GM19099 (cell line): ENCODE data around the gene PLAU.
A peak's percentile ranks its signal among the peaks of the same experiment; 100 is the strongest.

Experiments
- POLR2A ChIP-seq: IDR thresholded peaks from 3 replicates; pipeline ENCODE4 v1.6.1; 2011; ENCODE audit warnings: low read depth; ENCODE audit not compliant: insufficient read length; ENCODE audit errors: extremely low read depth

Gene PLAU

DNA sequence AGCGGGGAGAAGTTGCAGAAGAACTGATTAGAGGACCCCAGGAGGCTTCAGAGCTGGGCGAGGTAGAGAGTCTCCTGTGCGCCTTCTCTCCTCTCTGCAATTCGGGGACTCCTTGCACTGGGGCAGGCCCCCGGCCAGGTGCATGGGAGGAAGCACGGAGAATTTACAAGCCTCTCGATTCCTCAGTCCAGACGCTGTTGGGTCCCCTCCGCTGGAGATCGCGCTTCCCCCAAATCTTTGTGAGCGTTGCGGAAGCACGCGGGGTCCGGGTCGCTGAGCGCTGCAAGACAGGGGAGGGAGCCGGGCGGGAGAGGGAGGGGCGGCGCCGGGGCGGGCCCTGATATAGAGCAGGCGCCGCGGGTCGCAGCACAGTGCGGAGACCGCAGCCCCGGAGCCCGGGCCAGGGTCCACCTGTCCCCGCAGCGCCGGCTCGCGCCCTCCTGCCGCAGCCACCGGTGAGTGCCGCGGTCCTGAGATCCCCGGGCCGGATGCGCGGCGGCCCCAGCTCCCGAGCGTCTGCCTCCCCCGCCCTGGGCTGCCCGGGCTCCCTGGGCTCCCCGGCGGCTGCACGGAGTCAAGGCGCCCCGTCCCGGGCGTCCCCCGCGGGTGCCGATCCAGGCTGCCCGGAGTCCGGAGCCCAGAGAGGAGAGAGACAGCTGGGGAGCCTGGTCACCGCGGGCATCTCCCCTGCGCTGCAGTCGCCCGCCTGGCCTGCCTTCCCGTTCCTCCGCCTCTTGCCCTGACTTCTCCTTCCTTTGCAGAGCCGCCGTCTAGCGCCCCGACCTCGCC, at the start of gene PLAU:
TSS of gene PLAU (plus strand) at position 369 of the 789 bp plus-strand sequence. CDS start 424 bp downstream, outside the sequence.
- TF ChIP-seq POLR2A, result peak; percentile 35

DNA sequence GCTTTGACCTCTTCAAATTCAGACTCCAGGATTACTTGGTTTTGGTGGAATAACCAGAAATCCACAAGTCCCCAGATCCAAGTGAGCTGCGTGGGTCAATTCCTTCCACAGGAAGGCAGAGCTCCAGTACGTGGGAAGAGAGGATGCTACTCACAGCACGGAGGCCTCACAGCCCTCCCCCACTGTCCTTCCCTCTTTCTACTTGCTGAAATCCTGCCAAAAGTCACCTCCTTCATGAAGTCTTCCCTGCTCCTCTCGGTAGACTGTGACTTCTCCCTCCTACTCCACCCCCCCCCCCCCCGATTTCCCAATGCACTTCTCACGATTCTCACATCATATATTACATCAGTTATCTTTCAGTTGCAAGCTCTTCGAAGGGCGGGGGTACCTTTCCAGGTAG, 48.9 kb upstream of the PLAU start:
- no peak for TF ChIP-seq POLR2A

DNA sequence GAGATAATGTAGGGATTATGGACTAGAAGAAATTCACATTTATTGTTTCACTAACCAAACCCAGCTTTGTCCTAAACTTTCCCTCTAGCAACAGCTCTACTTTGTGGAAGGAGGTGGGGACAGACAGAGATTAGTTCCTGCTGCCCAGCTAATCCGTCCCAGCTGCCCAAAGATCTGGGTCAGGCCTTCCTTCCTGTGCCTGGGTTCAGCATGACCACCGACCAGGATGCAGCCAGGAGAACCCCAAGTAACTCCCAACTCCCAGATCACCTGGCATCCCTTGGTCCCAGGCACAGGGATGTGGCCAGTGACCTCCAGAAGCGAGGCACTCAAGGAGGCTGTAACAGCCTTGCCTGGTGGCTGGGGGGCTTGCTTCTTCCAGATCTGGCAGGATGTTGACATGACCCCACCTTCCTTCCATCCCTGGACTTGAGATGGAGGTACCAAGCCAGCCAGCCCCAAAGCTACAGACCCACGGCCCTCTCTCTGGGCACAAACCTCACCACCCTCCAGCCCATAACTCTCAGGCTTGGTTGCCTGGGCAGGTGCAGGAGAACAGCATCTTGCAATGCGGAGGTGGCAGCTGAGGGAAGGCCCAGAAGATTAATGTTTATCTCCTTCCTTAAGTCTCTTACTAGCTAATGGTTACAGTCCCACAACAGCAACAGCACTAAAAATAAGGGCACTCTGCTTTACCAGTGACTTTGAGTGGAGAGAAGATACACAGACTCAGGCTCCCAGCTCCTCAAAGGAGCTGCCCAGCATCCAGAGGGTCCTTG, 47.7 kb upstream of the PLAU start:
- TF ChIP-seq POLR2A, result no peak

DNA sequence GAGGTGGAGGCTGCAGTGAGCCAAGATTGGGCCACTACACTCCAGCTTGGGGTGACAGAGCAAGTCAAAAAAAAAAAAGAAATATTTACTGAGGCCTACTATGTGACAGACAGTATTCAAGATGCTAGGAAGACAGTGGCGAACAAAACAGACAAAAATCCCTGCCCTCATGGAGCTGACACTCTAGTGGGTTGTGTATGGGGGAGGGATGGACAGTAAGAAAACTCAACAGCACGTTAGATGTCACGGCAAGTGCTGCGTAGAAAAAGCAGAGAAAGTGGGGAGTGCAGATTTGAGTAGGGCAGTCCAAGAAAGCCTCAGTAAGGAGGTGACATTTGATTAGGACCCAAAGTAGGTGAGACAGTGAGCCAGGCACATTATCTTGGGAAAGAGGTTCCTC, 46.7 kb upstream of the PLAU start:
- TF ChIP-seq POLR2A, result no peak

DNA sequence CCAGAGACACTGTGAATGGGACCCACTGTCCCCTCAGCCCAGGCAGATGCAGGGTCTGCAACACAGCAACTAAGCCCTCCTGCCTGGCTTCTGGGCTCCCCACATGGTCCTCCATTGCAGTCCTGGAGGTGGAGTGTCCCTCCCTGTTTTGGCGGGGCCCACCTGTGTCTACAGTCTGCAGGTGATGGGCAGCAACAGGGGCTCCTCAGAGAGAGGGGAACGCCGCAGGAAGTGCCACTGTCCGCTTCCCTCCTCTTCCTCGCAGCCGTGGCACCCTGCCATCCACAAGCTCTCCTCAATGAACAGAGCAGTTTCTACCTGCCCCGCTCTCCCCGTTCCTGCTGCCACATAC, 45.8 kb upstream of the PLAU start:
- no peak for TF ChIP-seq POLR2A

DNA sequence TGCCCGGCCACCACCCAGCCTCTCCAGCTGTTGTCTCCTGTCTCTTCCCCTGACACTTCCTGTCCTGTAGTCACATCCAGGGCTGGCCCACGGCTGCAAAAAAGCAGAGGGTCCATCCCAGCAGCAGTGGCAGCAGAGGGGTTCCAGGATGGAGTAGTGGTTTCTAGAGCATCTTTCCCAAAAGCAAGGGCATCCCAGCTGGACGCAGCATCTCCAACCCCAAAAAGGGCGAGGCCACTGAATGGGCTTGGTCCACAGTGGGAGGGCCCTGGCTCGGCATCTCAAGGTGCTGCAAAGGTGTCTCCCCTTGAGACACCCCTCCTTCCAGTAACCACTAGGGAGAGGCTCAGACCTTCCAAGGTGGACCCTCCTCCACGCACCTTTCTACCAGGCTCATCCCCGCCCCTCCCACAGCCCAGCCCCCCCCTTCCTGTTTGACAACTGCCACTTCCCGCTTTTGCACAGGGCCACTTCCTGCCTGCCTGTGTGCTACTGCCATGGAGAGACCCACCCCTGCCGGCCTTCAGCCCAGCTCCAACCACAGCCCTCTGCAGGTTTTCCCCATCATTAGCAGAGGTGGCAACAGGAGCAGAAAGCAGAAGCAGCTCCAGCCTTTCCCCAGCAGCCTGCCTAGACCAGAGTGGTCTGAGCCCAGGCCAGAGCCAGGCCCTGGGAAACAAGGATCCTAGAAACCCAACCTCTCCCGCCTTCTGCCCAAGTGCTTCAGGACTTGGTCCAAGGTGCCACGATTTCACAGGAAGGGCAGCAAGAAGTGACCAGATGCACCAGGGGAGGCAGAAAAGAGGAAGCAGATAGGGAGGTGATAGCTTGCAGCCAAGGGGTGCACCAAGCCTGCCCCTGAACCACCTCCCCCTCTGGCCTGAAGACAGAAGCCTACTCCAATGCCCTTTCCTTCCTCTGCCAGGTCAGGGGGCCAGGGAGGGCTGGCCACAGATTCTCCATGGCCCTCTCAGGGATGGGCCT, 45.2 kb upstream of the PLAU start:
- TF ChIP-seq POLR2A, result no peak

DNA sequence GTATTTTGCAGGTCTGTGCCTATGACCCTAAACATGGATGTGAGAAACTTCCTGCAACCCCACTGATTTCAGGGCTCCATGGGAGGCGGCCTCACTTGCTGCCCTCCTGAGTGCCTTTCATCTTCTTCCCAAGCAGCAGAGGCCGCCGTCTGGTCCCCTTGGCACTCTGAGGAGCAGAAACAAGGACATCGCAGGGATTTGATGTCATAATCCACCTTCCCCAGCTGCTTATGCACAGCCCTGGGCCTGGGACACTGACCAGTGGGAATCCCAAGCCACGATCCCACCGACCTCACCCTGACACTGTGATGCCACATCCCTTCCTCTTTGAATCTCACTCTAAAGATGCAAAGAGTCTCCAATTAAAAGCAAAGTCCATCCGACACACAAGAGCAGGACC, 44.3 kb upstream of the PLAU start:
- no peak for TF ChIP-seq POLR2A

DNA sequence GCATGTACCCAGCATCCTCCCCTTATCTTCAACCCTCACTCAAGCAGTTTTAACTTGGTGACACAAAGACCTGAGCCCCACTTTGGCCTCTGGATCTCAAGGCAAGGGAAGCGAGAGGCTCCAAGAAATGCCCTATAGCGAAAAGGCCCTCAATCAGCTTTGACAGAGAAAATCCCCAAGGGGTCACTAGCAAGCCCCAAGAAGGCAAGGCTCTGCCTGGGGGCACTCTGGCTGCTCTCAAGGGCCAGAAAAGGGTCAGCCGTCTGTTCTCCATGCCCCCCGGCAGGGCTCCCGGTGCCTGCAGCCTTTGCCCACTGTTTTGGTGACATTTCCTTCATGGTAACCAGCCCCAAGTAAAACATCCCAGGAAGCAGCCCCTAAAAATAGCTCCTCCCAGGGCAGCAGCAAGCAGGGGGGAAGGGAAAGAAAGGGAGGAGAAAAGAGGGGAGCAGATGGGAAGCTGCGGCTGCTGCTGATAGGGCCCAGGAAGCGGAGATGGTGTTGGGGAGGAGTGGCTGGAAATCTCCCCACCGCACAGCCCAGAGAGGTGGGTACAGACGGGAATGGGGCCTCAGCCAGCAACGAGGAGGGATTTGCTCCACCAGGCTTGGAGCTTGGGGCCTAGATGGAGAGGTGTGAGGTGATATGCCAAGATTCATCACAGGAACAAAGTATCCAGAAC, 43.7 kb upstream of the PLAU start:
- TF ChIP-seq POLR2A, result no peak

DNA sequence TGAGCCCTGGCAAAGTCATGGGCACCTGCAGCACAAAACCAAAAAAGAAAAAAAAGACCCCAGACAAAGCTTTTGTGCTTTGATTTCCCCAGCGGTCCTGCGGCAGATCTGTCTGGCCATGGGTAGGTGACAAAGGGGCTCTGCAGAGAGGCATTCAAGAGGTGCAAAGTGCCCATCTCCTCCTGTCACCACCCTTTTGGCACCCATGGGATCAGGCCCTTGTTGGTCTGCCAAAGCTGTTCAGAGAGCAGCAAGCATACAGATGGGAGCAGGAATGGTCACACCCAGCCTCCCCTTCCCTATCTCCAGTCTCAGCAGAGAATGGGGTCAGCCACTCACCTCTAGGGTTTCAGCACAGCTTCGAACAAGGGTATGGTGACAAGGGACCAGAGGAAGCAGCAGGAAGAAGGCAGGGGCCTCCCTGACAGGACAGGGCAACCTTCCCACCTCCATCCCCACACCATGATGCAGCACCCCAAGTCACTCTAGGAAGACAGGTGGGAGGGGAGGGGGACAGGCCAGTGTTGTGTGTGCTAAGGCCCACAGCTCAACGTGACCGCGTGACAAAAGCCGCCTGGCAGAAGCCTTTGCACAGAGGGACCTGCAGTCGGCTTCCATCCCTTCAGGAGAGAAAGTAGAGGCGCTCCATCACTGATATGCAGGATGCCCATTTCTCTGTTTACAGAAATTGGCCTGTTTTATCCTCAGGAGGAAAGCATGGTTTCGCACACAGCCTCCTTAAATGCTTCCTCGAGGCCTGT, 42.9 kb upstream of the PLAU start:
- TF ChIP-seq POLR2A, result no peak

DNA sequence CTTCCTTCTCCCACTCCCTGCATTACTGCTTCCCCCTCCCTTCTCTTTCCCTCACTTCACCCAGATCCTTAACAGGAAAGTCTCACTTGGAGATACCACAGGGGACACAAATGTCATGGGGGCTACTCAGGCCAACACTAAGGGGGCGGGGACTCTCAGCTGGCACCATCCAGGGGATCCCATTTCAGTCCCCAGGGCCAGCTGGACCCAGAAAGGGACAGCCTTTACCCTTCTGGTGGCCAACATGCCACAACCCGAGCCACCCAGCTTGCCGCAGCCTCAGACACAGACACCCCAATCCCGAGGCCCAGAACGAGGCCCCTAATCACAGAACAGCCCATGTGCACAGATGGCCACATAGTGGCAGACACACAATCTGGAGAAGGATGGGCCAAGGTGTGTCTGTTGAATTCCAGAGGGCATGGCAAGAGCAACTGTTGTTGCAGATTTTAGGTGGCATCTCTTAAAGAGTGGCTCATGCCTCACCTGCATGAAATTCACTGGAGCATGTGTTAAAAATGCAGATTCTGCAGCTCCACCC, 42.2 kb upstream of the PLAU start:
- TF ChIP-seq POLR2A, result no peak

DNA sequence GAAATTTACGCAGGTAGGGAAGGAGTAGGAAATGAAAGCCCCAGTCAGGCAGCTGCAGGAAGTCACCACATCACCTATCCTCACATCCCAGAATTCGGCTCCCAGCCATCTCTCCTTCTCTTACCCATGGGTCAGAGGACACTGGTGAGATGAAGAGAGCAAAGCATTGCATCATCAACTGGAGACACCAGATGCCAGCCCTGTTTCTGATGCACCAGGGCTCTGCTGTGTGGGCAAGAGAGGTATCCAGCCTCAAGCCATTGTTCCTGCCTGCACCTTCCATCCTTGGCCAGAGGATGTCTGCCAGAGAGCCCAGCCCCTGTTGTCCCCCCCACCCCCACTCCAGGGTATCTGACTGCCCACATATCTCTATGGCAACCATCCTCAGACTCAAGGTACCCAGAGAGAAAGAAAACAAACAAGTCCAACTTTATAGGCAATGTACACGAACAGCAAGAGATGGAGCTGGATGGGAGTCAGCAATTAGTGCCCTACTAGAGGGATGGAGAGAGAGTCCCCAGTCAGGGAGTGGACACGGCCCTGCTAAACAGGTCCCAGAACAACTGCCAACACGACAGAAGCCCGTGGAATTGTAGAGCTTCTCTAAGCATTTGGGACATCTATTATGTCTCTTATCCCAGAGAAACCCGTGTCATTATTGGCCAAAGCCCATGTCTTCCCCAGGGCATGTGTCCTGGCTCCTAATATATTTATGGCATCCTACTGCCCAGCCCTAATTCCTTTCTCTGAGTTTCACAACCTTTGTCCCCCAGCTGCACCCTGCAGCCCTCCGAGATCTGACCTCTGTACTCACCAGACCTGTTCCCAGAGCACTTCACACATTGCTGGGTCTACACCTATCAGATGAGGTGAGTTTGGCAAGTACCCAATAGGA, 39.4 kb upstream of the PLAU start:
- no peak for TF ChIP-seq POLR2A

DNA sequence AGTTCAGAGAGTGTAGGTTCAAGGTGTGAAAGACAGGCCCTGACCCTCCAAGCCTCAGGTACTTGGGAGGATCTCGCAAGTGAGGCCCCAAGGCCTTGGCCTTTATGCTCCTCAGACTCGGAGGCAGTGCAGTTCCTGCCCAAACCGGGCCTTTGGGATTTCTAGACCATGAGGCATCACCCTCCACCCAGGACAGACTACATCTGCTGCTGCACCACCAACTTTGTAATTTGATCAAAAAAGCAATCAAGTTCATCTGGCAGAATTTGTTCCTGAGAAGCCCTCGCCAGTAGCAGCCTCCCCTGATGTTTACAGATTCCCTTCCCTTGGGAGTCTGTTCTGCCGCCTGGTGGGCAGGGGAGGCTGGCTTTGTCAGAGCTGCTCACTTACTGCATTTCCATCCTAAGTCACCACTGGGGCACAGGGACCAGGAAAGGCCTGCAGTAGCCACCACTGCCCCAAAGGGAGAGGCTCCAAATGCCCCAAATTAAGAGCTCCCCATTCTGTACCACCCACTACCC, 38.7 kb upstream of the PLAU start:
- no peak for TF ChIP-seq POLR2A

DNA sequence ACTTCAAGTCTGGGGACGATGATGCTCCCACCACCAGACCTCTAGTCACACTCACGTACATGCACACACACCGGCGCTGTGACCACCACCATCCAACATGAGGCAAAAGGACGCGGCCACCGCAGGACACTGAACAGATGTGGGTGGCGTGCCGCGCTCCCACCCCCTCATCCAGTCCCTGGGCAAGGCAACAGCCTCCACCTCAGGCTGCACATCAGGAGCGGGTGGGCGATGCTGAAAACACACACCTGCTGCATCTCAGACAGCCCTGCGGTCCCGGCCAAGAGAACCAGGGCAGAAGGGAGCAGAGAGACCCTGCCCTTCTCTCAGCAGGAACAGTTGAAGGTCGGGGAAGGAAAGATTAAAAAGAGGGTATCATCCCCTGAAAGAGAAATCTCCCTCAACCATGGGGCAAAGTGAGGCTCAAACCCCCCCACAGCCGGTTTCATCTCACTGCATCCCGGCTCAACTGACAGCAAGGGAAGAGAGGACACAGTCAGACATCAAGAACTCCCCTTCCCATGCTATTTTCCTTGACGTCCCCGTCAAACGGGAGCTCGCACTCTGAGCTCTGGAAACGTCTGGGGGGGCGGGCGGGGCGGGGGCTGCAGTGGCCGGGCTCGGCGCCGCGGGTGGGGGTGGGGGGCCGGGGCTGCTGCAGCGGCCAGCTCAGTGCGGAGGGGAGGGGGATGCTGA, 37.6 kb upstream of the PLAU start:
- no peak for TF ChIP-seq POLR2A
